Upper lobe of left lung (tissue), 4 donors: ENCODE measurements around the gene SNAP25.

Experiments used
- CTCF ChIP-seq, 6 experiments: fragments of 450-650 bp in 4 of 6; fragments of 200-600 bp in 2 of 6; sonication (generic) in 2 of 6; IDR thresholded peaks; one replicate each; pipeline ENCODE4 v1.5.1; 2016 to 2019; ENCODE audit warnings: antibody characterized with exemption in 6 of 6
- POLR2A ChIP-seq, 4 donors: fragments of 450-650 bp; IDR thresholded peaks; one replicate each; pipeline ENCODE4 v1.5.1; 2016 to 2017; ENCODE audit warnings: antibody characterized with exemption in 4 of 4, mild to moderate bottlenecking in 2 of 4

DNA sequence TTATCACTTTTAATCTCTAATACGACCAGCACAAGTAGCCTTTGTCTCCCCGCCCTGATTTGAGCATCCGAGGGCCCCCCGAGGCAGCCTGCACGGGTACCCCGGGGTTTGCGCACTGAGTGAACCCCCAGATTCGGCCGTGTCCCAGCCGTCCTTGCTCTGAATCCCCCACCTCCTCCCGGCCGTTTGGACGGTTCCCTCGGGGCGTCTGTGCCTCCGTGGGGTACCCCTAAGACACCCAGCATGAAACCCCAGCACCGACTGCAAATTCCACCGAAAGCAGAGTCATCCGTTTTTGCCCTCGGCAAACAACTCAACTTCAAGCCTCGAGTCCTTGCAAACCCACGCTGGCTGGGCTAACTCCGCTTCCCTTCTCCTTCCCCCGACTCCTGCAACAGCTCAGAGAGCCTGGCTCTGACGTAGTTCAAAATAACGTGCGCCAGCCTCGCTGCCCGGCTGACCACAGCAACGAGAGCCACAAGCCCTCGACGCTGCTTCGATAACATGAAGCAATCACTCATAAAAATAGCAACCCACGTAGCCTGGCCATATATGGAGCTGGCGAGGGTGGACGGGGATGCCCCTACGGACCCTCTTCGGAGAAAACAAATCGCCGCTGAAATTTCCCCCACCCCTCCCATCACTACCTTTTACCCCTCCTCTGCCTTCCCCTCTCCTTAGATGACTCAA lies 764 bp upstream of the SNAP25 start:
- no peak for TF ChIP-seq CTCF (IDR thresholded peaks at IDR 0.05)
- TF ChIP-seq POLR2A (IDR thresholded peaks at IDR 0.05): no peak
